ENCODE data around the gene ALK. TPM values are rescaled to one million over a fixed set of nuclear protein-coding genes. Genes with fewer than 3 reads are reported as not detected.

Gene ALK
- total RNA-seq, 1 donor from 2014 or later, result not detected

DNA sequence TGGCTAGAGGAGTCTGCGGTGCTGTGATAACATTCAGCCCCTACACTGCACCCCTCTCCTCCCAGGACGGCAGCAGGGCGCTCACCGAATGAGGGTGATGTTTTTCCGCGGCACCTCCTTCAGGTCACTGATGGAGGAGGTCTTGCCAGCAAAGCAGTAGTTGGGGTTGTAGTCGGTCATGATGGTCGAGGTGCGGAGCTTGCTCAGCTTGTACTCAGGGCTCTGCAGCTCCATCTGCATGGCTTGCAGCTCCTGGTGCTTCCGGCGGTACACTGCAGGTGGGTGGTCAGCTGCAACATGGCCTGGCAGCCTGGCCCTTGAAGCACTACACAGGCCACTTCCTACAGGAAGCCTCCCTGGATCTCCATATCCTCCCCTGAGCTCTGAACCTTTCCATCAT, 698.1 kb downstream of the ALK start:
- no peak for DNase-seq (ENCODE audit: low spot score, unreplicated experiment)
- Mint-ChIP-seq H3K9me3 (ENCODE audit: low read depth) (no peaks in the 10 kb centered on the region), H3K27ac (no peak overlapping the region), H3K36me3 (ENCODE audit: insufficient read depth) (no peaks in the 10 kb centered on the region), H3K4me3 (ENCODE audit: low read depth) (no peak overlapping the region), H3K27me3 (peaks cover 5% of the 10 kb centered on the region), H3K4me1 (ENCODE audit: low read depth) (no peaks in the 10 kb centered on the region)
- TF ChIP-seq, protein P1, sequence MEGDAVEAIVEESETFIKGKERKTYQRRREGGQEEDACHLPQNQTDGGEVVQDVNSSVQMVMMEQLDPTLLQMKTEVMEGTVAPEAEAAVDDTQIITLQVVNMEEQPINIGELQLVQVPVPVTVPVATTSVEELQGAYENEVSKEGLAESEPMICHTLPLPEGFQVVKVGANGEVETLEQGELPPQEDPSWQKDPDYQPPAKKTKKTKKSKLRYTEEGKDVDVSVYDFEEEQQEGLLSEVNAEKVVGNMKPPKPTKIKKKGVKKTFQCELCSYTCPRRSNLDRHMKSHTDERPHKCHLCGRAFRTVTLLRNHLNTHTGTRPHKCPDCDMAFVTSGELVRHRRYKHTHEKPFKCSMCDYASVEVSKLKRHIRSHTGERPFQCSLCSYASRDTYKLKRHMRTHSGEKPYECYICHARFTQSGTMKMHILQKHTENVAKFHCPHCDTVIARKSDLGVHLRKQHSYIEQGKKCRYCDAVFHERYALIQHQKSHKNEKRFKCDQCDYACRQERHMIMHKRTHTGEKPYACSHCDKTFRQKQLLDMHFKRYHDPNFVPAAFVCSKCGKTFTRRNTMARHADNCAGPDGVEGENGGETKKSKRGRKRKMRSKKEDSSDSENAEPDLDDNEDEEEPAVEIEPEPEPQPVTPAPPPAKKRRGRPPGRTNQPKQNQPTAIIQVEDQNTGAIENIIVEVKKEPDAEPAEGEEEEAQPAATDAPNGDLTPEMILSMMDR (IDR thresholded peaks at IDR 0.05; ENCODE audit: unreplicated experiment), result no peak

DNA sequence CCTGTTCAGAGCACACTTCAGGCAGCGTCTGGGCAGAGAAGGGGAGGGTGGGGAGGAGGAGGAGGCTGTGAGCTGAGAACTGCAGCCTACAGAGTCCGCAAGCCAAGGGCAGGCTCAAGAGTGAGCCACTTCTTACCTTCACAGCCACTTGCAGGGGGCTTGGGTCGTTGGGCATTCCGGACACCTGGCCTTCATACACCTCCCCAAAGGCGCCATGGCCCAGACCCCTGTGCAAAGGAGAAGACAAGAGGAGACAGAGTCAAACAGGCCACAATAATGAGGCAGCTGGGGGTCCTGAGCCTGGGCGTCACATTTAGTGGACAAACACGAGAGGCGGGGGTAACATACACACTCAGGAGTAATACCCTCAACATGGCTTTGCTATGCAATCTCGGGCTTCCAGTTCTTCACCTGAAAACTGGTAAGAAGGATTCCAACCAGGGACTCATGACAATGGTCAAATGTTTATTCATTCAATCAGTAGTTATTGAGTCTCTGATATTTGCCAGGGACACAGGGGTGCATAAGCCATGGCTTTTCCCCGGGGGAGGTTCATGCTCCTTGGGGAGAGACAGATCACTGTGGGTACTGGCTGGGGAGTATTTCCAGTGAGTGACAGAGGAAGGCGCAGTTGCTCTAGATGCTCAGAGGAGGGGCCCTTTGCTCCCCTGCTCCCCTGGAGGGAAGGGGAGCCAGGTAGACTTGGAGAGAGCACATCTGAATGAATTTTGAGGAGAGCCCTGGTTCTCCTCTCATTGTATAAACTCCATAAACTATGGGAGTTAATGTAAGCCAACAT, 698.8 kb downstream of the ALK start:
- Mint-ChIP-seq H3K4me1 (ENCODE audit: low read depth) (no peaks in the 10 kb centered on the region), H3K4me3 (ENCODE audit: low read depth) (no peak overlapping the region), H3K27me3 (peaks cover 5% of the 10 kb centered on the region), H3K36me3 (ENCODE audit: insufficient read depth) (no peaks in the 10 kb centered on the region), H3K9me3 (ENCODE audit: low read depth) (no peaks in the 10 kb centered on the region), H3K27ac (no peak overlapping the region)
- no peak for DNase-seq (ENCODE audit: low spot score, unreplicated experiment)
- TF ChIP-seq, protein P1 (IDR thresholded peaks at IDR 0.05; ENCODE audit: unreplicated experiment), result no peak

DNA sequence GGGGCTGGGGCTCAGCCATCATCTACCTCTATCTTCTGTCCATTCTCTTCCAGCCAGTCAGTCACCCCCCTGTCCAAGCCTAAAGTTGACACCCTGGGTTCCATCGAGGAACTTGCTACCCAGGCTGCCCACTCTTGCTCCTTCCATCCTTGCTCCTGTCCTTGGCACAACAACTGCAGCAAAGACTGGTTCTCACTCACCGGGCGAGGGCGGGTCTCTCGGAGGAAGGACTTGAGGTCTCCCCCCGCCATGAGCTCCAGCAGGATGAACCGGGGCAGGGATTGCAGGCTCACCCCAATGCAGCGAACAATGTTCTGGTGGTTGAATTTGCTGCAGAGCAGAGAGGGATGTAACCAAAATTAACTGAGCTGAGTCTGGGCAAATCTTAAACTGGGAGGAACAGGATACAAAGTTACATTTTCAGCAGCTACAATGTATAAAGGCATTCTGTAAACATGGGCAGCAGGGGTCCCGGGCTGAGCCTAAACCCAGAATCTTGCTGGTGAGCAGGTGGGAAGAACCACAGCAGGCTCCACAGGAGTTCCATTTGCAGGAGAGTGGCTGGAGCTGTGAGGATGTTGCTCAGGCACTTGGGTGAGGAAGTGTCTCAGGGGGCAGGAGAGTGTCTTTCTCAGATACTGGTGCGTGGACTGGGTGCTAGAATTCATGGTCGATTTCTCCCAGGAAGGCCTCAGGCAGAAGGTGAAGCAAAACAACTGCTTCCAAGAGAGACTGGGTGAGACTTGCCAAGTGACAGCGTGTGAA, 700.7 kb downstream of the ALK start:
- H3K27me3 Mint-ChIP-seq, result peaks cover 2% of the 10 kb centered on the region
- no peaks in the 10 kb centered on the region for H3K36me3 Mint-ChIP-seq (ENCODE audit: insufficient read depth)
- no peaks in the 10 kb centered on the region for H3K9me3 Mint-ChIP-seq (ENCODE audit: low read depth)
- no peaks in the 10 kb centered on the region for H3K4me1 Mint-ChIP-seq (ENCODE audit: low read depth)
- H3K4me3 Mint-ChIP-seq (ENCODE audit: low read depth), result no peak overlapping the region
- DNase-seq (ENCODE audit: low spot score, unreplicated experiment), result no peak
- TF ChIP-seq, protein P1 (IDR thresholded peaks at IDR 0.05; ENCODE audit: unreplicated experiment), result no peak
- no peak overlapping the region for H3K27ac Mint-ChIP-seq

DNA sequence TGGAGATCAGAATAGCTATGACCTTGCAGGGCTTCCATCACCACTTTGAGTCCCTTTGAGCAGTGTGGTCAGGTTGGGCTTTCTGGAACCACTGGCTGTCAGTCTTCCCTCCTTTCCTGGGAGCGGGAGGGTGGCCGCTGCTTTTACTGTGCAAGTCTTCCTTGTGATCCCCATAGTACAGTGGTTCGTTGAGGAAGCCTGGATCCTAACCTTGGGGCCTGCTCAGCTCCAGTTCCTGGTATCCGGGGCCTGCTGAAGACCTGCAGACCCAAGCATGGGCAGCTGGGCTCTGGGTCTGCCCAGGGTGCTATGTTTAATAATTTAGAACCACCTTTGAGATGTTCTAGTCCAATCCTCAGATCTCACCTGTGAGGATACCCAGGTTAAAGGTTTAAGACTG, 702.0 kb downstream of the ALK start:
- no peak overlapping the region for H3K4me3 Mint-ChIP-seq (ENCODE audit: low read depth)
- H3K4me1 Mint-ChIP-seq (ENCODE audit: low read depth), result no peaks in the 10 kb centered on the region
- H3K9me3 Mint-ChIP-seq (ENCODE audit: low read depth), result no peaks in the 10 kb centered on the region
- DNase-seq (ENCODE audit: low spot score, unreplicated experiment), result no peak
- H3K27ac Mint-ChIP-seq, result no peak overlapping the region
- H3K27me3 Mint-ChIP-seq, result no peaks in the 10 kb centered on the region
- TF ChIP-seq, protein P1 (IDR thresholded peaks at IDR 0.05; ENCODE audit: unreplicated experiment), result no peak
- H3K36me3 Mint-ChIP-seq (ENCODE audit: insufficient read depth), result no peaks in the 10 kb centered on the region

DNA sequence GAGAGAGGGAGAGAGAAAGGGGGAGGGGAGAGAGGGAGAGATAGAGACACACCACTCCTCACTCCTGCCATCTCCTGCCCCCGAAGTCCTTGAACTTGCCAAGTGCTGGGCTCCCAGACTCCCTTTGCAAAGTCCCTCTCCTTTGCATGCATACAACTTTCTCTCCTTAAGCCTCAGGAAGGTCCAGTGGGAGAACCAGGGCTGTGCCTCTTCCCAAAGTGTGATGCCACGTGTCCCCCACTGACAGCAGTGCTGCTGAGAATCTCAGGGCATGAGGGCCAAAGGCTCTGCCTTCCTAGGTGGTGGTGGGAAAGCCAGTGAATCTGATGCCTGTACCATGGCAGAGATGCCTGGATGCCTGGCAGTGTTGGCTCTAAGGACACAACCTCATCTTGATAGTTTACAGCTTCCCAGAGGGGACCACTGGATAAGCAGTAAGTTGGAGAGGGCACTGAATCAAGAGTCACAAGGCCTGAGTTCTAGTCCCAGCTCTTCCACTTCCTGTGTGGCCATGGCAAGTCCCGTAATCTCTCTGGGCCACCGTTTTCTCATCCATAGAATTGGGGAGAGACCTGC, 702.7 kb downstream of the ALK start:
- Mint-ChIP-seq H3K4me3 (ENCODE audit: low read depth) (no peak overlapping the region), H3K9me3 (ENCODE audit: low read depth) (no peaks in the 10 kb centered on the region), H3K27ac (no peak overlapping the region), H3K27me3 (peaks cover 3% of the 10 kb centered on the region), H3K36me3 (ENCODE audit: insufficient read depth) (no peaks in the 10 kb centered on the region), H3K4me1 (ENCODE audit: low read depth) (no peaks in the 10 kb centered on the region)
- TF ChIP-seq, protein P1 (IDR thresholded peaks at IDR 0.05; ENCODE audit: unreplicated experiment), result no peak
- no peak for DNase-seq (ENCODE audit: low spot score, unreplicated experiment)
